GM12878 (cell line): ENCODE results near the gene TSR3. TPM values are rescaled to one million over a fixed set of nuclear protein-coding genes. Genes with fewer than 3 reads are reported as not detected.

Experiments used
- ASH2L ChIP-seq: fragments of 300-600, 200-600 bp; sonication (generic); IDR thresholded peaks from 2 replicates; pipeline ENCODE4 v1.6.1; 2017; ENCODE audit warnings: low read depth, mild to moderate bottlenecking, borderline replicate concordance
- ATF7 ChIP-seq: fragments of 450-650 bp; IDR thresholded peaks from 2 replicates; pipeline ENCODE4 v1.6.1; 2016; ENCODE audit warnings: low read depth, mild to moderate bottlenecking
- CBFB ChIP-seq: IDR thresholded peaks from 2 replicates; pipeline ENCODE4 v1.6.1; 2016; ENCODE audit warnings: antibody characterized with exemption, low read depth
- ESRRA ChIP-seq: IDR thresholded peaks from 2 replicates; pipeline ENCODE4 v1.6.1; 2012; ENCODE audit warnings: mild to moderate bottlenecking, low read length, improper control_type of control experiment
- GATAD2B ChIP-seq: fragments of 450-650 bp; conservative IDR thresholded peaks from 2 replicates; pipeline ENCODE4 v1.6.1; 2017; ENCODE audit warnings: low read depth, mild to moderate bottlenecking, moderate library complexity
- IKZF1 ChIP-seq: fragments of 450-650 bp; conservative IDR thresholded peaks from 2 replicates; pipeline ENCODE4 v1.6.1; 2017; ENCODE audit warnings: antibody characterized with exemption, mild to moderate bottlenecking
- IRF4 ChIP-seq: IDR thresholded peaks from 2 replicates; pipeline ENCODE4 v1.6.1; 2011; ENCODE audit warnings: low read depth, low read length
- JUND ChIP-seq: IDR thresholded peaks from 2 replicates; pipeline ENCODE4 v1.6.1; 2012; ENCODE audit warnings: low read depth, mild to moderate bottlenecking, low read length, improper control_type of control experiment, moderate library complexity
- KAT2A ChIP-seq: conservative IDR thresholded peaks from 2 replicates; pipeline ENCODE4 v1.6.1; 2011; ENCODE audit warnings: low read depth, low read length; ENCODE audit not compliant: control insufficient read depth
- KDM1A ChIP-seq: fragments of 200-600 bp; sonication (generic); IDR thresholded peaks from 2 replicates; pipeline ENCODE4 v1.6.1; 2016; ENCODE audit warnings: borderline replicate concordance
- MTA3 ChIP-seq: IDR thresholded peaks from 2 replicates; pipeline ENCODE4 v1.6.1; 2012; ENCODE audit warnings: low read length, inconsistent platforms, borderline replicate concordance
- MXI1 ChIP-seq: fragments of 150-350 bp; IDR thresholded peaks from 2 replicates; pipeline ENCODE4 v1.6.1; 2011; ENCODE audit warnings: low read depth, mild to moderate bottlenecking, inconsistent platforms, low read length, improper control_type of control experiment
- MYB ChIP-seq: fragments of 150-350 bp; IDR thresholded peaks from 2 replicates; pipeline ENCODE4 v1.6.1; 2014; ENCODE audit warnings: mild to moderate bottlenecking, low read depth, low read length, borderline replicate concordance
- NFYA ChIP-seq: IDR thresholded peaks from 2 replicates; pipeline ENCODE4 v1.6.1; 2011; ENCODE audit warnings: low read depth, mild to moderate bottlenecking, low read length, improper control_type of control experiment, borderline replicate concordance
- POLR2AphosphoS2 ChIP-seq: IDR thresholded peaks from 2 replicates; pipeline ENCODE4 v1.6.1; 2011; ENCODE audit warnings: low read depth, mild to moderate bottlenecking, low read length, improper control_type of control experiment, moderate library complexity
- RUNX3 ChIP-seq: IDR thresholded peaks from 2 replicates; pipeline ENCODE4 v1.6.1; 2012; ENCODE audit warnings: low read length, inconsistent platforms
- SIN3A ChIP-seq: IDR thresholded peaks from 2 replicates; pipeline ENCODE4 v1.6.1; 2012; ENCODE audit warnings: low read depth, low read length, improper control_type of control experiment
- SIX5 ChIP-seq: IDR thresholded peaks from 2 replicates; pipeline ENCODE4 v1.6.1; 2011; ENCODE audit warnings: mild to moderate bottlenecking, low read depth, low read length, moderate library complexity; ENCODE audit not compliant: severe bottlenecking
- SREBF2 ChIP-seq: IDR thresholded peaks from 2 replicates; pipeline ENCODE4 v1.6.1; 2012; ENCODE audit warnings: mild to moderate bottlenecking, low read length
- SRF ChIP-seq, 2 experiments: IDR thresholded peaks; 2 replicates each; pipeline ENCODE4 v1.6.1; 2011; ENCODE audit warnings: low read depth in 2 of 2, low read length in 2 of 2, mild to moderate bottlenecking in 1 of 2, moderate library complexity in 1 of 2
- SUZ12 ChIP-seq: fragments of 200-600 bp; sonication (generic); IDR thresholded peaks from one replicate; pipeline ENCODE4 v1.6.1; 2018; ENCODE audit warnings: antibody characterized with exemption, mild to moderate bottlenecking; ENCODE audit not compliant: unreplicated experiment
- ZNF217 ChIP-seq: fragments of 450-650 bp; IDR thresholded peaks from 2 replicates; pipeline ENCODE4 v1.6.1; 2017; ENCODE audit warnings: antibody characterized with exemption, mild to moderate bottlenecking
- ZNF24 ChIP-seq: fragments of 450-650 bp; IDR thresholded peaks from 2 replicates; pipeline ENCODE4 v1.6.1; 2017; ENCODE audit warnings: antibody characterized with exemption, mild to moderate bottlenecking
- polyA plus RNA-seq, 11 experiments: library from polyadenylated mRNA; depleted of rRNA in 4 of 11; unstranded in 6 of 11; stranded (reverse) in 5 of 11; fragments of >200 nt; fragmentation: Nextera tagmentation in 4 of 11; fragmentation: Illumina TruSeq in 1 of 11; extraction: Ambion mirVana in 4 of 11; extraction: Trizol in 1 of 11; gene quantifications; 1 replicate in 1 of 11; 2 replicates in 10 of 11; pipeline versions ENCODE4 v1.2.1 to v1.2.3, GENCODE V29; 2011 to 2016; ENCODE audit warnings: inconsistent platforms in 2 of 11, missing spikeins in 2 of 11, low read depth in 1 of 11
- total RNA-seq, 4 experiments: library from RNA; depleted of rRNA in 3 of 4; stranded (reverse); fragments of >200 nt in 3 of 4; fragmentation: Illumina TruSeq in 1 of 4; extraction: Trizol in 1 of 4; gene quantifications; 2 replicates each; pipeline versions ENCODE4 v1.2.1 to v1.2.3, GENCODE V29; 2013 to 2021
- TF ChIP-seq, protein P1 (sequence below): fragments of 450-650 bp; IDR thresholded peaks from 2 replicates; pipeline ENCODE4 v1.6.1; 2017; ENCODE audit warnings: low read depth, mild to moderate bottlenecking, moderate library complexity
- TF ChIP-seq, protein P2 (sequence below): fragments of 450-650 bp; IDR thresholded peaks from 2 replicates; pipeline ENCODE4 v1.6.1; 2016; ENCODE audit warnings: mild to moderate bottlenecking, moderate library complexity, borderline replicate concordance

The TSR3 gene
- total and polyA plus RNA-seq, 10 of the 15 experiments (the other 5 are each of a cell fraction or from before 2014, with no cell fraction given): 3.4 to 108 (median 46.9) TPM

DNA sequence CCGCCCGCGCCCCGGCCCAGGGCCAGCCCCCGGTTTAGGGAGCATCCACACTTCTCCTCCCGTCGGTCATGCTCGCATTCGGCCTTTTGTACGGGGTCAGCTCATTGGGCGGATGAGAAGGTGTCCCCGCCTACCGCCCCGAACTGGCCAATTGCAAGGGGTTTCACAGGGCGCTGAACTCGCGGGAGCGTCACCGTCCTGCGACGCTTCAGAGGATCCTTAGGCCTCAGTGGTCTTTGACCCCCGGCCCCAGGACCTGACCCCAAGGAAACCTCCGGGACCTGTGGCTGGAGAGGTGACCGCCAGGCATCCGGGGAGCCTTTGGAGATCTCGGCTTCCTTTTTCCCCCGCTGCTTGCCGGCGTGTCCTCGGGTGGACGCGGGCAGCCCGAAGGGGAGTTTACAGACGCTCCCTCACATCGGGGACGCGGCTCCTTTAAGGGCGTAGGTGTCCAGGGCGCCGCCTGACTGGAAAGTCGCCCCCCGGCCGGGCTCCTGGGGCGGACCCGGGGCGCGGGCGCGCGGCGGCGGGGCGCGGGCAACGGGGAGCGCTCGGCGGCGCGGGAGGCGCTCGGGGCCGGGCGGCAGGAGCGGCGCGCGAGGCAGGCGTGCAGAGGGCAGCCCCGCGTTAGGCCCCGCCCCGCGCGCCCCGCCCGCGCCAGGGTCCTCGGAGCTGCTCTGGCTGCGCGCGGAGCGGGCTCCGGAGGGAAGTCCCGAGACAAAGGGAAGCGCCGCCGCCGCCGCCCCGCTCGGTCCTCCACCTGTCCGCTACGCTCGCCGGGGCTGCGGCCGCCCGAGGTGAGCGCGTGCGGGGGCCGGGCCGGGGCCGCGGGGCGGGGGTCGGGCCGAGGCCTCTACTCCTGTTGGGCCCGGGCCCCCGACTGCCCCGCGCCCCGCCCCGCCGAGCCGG is 42.4 kb downstream of the TSR3 start, which contains the start of gene UBE2I (continued):
- TF ChIP-seq SUZ12: no peak
- no peak for TF ChIP-seq KDM1A
- TF ChIP-seq MYB: peak; percentile 71; the same call in 1 of the 2 replicates
- TF ChIP-seq ESRRA: no peak; the same call in 1 of the 2 replicates
- no peak for TF ChIP-seq MTA3
- TF ChIP-seq KAT2A: no peak
- TF ChIP-seq RUNX3: peak; percentile 53
- peak; percentile 90 for TF ChIP-seq IKZF1
- peak; percentile 86 for TF ChIP-seq SREBF2
- TF ChIP-seq ZNF217: no peak
- peak; percentile 80 for TF ChIP-seq ATF7
- TF ChIP-seq, protein P1, sequence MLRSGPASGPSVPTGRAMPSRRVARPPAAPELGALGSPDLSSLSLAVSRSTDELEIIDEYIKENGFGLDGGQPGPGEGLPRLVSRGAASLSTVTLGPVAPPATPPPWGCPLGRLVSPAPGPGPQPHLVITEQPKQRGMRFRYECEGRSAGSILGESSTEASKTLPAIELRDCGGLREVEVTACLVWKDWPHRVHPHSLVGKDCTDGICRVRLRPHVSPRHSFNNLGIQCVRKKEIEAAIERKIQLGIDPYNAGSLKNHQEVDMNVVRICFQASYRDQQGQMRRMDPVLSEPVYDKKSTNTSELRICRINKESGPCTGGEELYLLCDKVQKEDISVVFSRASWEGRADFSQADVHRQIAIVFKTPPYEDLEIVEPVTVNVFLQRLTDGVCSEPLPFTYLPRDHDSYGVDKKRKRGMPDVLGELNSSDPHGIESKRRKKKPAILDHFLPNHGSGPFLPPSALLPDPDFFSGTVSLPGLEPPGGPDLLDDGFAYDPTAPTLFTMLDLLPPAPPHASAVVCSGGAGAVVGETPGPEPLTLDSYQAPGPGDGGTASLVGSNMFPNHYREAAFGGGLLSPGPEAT: peak; percentile 99
- peak; percentile 87 for TF ChIP-seq GATAD2B
- no peak; the same call in 1 of the 2 replicates for TF ChIP-seq POLR2AphosphoS2
- TF ChIP-seq SIX5: no peak
- TF ChIP-seq ASH2L: peak; percentile 20; the same call in 1 of the 2 replicates
- TF ChIP-seq, protein P2, sequence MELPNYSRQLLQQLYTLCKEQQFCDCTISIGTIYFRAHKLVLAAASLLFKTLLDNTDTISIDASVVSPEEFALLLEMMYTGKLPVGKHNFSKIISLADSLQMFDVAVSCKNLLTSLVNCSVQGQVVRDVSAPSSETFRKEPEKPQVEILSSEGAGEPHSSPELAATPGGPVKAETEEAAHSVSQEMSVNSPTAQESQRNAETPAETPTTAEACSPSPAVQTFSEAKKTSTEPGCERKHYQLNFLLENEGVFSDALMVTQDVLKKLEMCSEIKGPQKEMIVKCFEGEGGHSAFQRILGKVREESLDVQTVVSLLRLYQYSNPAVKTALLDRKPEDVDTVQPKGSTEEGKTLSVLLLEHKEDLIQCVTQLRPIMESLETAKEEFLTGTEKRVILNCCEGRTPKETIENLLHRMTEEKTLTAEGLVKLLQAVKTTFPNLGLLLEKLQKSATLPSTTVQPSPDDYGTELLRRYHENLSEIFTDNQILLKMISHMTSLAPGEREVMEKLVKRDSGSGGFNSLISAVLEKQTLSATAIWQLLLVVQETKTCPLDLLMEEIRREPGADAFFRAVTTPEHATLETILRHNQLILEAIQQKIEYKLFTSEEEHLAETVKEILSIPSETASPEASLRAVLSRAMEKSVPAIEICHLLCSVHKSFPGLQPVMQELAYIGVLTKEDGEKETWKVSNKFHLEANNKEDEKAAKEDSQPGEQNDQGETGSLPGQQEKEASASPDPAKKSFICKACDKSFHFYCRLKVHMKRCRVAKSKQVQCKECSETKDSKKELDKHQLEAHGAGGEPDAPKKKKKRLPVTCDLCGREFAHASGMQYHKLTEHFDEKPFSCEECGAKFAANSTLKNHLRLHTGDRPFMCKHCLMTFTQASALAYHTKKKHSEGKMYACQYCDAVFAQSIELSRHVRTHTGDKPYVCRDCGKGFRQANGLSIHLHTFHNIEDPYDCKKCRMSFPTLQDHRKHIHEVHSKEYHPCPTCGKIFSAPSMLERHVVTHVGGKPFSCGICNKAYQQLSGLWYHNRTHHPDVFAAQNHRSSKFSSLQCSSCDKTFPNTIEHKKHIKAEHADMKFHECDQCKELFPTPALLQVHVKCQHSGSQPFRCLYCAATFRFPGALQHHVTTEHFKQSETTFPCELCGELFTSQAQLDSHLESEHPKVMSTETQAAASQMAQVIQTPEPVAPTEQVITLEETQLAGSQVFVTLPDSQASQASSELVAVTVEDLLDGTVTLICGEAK: peak; percentile 71; the same call in 1 of the 2 replicates
- 0 out of 4 replicates have a peak, but pooled peaks of 1 of the 2 experiments have one; percentile 4 for TF ChIP-seq SRF (IDR thresholded peaks at IDR 0.05; ENCODE audit: low read depth in 2 of 2, low read length in 2 of 2)
- no peak for TF ChIP-seq MXI1
- TF ChIP-seq SIN3A: 0 out of 2 replicates have a peak, but pooled peaks have one; percentile 31
- TF ChIP-seq CBFB: peak; percentile 60; the same call in 1 of the 2 replicates
- TF ChIP-seq ZNF24: peak; percentile 64; the same call in 1 of the 2 replicates
- TF ChIP-seq IRF4: no peak
- TF ChIP-seq JUND: no peak
- peak; percentile 67 for TF ChIP-seq NFYA
